Measurements from ENCODE around the gene SERPINI2. TPM values are rescaled to one million over a fixed set of nuclear protein-coding genes. Genes with fewer than 3 reads are reported as not detected.

The SERPINI2 gene
- total and polyA plus RNA-seq, 2 of the 13 experiments (the other 11 are each of a cell fraction or from before 2014, with no cell fraction given) = not detected

DNA sequence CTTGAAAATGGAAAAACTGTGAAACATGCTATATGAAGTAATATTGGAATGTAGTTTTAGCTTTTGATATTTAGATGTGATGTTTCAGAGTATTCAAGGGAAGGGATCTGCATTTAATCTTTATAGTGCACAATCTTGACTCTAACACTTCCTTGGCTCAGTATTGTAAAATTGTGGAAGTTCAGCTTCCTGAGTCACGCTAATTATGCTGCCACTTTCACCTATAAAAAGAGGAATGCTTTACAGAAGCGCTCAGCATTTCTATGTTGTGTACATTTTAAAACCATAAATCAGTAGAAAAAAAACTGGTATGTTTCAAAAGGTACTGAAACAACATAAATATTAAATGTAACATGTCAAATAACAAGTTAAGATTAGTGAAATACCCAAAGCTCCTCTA, 32.6 kb downstream of the SERPINI2 start:
- Histone ChIP-seq H3K4me2 (ENCODE audit: low read depth, low read length) (no peak overlapping the region), H3K9ac (ENCODE audit: insufficient read depth, low read depth, low read length) (no peak overlapping the region), H3K27me3 (ENCODE audit: control insufficient read depth in 1 of 2, insufficient read depth in 2 of 2, low read length in 2 of 2) (no peaks in the 10 kb centered on the region), H3K79me2 (ENCODE audit: insufficient read depth, low read length) (no peaks in the 10 kb centered on the region), H3K27ac (ENCODE audit: extremely low read length, insufficient read depth, low read length) (no peak overlapping the region), H3K36me3 (replicated peaks in 1 of 2; ENCODE audit: control insufficient read depth in 1 of 2, insufficient read depth in 2 of 2, low read length in 2 of 2) (no peaks in the 10 kb centered on the region), H3K4me1 (ENCODE audit: insufficient read depth, low read length) (no peaks in the 10 kb centered on the region), H4K20me1 (ENCODE audit: insufficient read depth, low read length) (no peaks in the 10 kb centered on the region), H3K9me3 (ENCODE audit: low read length) (no peaks in the 10 kb centered on the region), H2AFZ (ENCODE audit: low read length) (no peak overlapping the region), H3K4me3 (replicated peaks in 1 of 3; ENCODE audit: insufficient read depth in 1 of 3, low read depth in 2 of 3, low read length in 3 of 3) (no peak overlapping the region)
- FAIRE-seq (no peak), ATAC-seq (no peak), DNase-seq (ENCODE audit: low spot score) (no peak)
- in situ Hi-C loops (cut with HindIII; ENCODE audit: extremely low pct_ligation_motif_present, low pct_unique_long_range_greater_than_20kb) = no loop called here
- POLR2A ChIA-PET = no interaction called here
- intact Hi-C loops (cut with micrococcal nuclease; ENCODE audit: unreplicated experiment) = no loop called here
- no TSS peak for BruUV-seq (replicated peaks)
- WGBS (ENCODE audit: low lambda C conversion rate) = 48% methylated on average over 2 of the region's 2 CpGs
- CTCF ChIA-PET (ENCODE audit: low intra/inter-chr PET ratio, low total read pairs) = no interaction called here
- TF ChIP-seq, protein P1, sequence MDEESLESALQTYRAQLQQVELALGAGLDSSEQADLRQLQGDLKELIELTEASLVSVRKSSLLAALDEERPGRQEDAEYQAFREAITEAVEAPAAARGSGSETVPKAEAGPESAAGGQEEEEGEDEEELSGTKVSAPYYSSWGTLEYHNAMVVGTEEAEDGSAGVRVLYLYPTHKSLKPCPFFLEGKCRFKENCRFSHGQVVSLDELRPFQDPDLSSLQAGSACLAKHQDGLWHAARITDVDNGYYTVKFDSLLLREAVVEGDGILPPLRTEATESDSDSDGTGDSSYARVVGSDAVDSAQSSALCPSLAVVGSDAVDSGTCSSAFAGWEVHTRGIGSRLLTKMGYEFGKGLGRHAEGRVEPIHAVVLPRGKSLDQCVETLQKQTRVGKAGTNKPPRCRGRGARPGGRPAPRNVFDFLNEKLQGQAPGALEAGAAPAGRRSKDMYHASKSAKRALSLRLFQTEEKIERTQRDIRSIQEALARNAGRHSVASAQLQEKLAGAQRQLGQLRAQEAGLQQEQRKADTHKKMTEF (CRISPR knock-in tag; IDR thresholded peaks at IDR 0.05) = no peak
- TF ChIP-seq, protein P2, sequence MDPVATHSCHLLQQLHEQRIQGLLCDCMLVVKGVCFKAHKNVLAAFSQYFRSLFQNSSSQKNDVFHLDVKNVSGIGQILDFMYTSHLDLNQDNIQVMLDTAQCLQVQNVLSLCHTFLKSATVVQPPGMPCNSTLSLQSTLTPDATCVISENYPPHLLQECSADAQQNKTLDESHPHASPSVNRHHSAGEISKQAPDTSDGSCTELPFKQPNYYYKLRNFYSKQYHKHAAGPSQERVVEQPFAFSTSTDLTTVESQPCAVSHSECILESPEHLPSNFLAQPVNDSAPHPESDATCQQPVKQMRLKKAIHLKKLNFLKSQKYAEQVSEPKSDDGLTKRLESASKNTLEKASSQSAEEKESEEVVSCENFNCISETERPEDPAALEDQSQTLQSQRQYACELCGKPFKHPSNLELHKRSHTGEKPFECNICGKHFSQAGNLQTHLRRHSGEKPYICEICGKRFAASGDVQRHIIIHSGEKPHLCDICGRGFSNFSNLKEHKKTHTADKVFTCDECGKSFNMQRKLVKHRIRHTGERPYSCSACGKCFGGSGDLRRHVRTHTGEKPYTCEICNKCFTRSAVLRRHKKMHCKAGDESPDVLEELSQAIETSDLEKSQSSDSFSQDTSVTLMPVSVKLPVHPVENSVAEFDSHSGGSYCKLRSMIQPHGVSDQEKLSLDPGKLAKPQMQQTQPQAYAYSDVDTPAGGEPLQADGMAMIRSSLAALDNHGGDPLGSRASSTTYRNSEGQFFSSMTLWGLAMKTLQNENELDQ (CRISPR knock-in tag; IDR thresholded peaks at IDR 0.05; ENCODE audit: borderline replicate concordance) = no peak
- TF ChIP-seq, protein P3, sequence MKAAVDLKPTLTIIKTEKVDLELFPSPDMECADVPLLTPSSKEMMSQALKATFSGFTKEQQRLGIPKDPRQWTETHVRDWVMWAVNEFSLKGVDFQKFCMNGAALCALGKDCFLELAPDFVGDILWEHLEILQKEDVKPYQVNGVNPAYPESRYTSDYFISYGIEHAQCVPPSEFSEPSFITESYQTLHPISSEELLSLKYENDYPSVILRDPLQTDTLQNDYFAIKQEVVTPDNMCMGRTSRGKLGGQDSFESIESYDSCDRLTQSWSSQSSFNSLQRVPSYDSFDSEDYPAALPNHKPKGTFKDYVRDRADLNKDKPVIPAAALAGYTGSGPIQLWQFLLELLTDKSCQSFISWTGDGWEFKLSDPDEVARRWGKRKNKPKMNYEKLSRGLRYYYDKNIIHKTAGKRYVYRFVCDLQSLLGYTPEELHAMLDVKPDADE (CRISPR knock-in tag; IDR thresholded peaks at IDR 0.05) = no peak
- TF ChIP-seq ZFP1 (CRISPR knock-in tag; IDR thresholded peaks at IDR 0.05) (no peak), HDAC2 (CRISPR knock-in tag; IDR thresholded peaks at IDR 0.05) (no peak), ZNF703 (CRISPR knock-in tag; IDR thresholded peaks at IDR 0.05; ENCODE audit: borderline replicate concordance) (no peak), KLF11 (CRISPR knock-in tag; IDR thresholded peaks at IDR 0.05) (no peak), SAFB2 (CRISPR knock-in tag; IDR thresholded peaks at IDR 0.05; ENCODE audit: borderline replicate concordance, low read depth) (no peak), ZNF543 (CRISPR knock-in tag; IDR thresholded peaks at IDR 0.05) (no peak), PRPF4 (IDR thresholded peaks at IDR 0.05; ENCODE audit: low read depth, low read length, poor library complexity, severe bottlenecking) (no peak)
- TF ChIP-seq, protein P4, sequence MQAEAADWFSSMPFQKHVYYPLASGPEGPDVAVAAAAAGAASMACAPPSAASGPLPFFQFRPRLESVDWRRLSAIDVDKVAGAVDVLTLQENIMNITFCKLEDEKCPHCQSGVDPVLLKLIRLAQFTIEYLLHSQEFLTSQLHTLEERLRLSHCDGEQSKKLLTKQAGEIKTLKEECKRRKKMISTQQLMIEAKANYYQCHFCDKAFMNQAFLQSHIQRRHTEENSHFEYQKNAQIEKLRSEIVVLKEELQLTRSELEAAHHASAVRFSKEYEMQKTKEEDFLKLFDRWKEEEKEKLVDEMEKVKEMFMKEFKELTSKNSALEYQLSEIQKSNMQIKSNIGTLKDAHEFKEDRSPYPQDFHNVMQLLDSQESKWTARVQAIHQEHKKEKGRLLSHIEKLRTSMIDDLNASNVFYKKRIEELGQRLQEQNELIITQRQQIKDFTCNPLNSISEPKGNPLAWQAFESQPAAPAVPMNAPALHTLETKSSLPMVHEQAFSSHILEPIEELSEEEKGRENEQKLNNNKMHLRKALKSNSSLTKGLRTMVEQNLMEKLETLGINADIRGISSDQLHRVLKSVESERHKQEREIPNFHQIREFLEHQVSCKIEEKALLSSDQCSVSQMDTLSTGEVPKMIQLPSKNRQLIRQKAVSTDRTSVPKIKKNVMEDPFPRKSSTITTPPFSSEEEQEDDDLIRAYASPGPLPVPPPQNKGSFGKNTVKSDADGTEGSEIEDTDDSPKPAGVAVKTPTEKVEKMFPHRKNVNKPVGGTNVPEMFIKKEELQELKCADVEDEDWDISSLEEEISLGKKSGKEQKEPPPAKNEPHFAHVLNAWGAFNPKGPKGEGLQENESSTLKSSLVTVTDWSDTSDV (CRISPR knock-in tag; IDR thresholded peaks at IDR 0.05) = no peak
